Measurements from ENCODE around the gene GRAP2. TPM values are rescaled to one million over a fixed set of nuclear protein-coding genes. Genes with fewer than 3 reads are reported as not detected.

GRAP2 gene
- total and polyA plus RNA-seq, 10 of the 15 experiments (the other 5 are each of a cell fraction or from before 2014, with no cell fraction given), result 3.3 to 79.1 (median 59.6) TPM

GRCh38 chr22:39883057-39883456 lies 17.8 kb upstream of the GRAP2 start:
- WGBS (ENCODE audit: insufficient coverage, insufficient replicate concordance, low lambda C conversion rate, missing lambda C conversion rate), result 100% methylated on average over 1 of the region's 1 CpG
- Histone ChIP-seq H3K79me2 (ENCODE audit: control insufficient read depth, insufficient read depth, low read length) (no peaks in the 10 kb centered on the region), H3K4me3 (no peak overlapping the region), H4K20me1 (ENCODE audit: control insufficient read depth, insufficient read depth) (no peaks in the 10 kb centered on the region), H3K4me1 (ENCODE audit: control insufficient read depth, insufficient read depth, low read length) (no peaks in the 10 kb centered on the region), H3K27ac (ENCODE audit: control insufficient read depth, insufficient read depth) (no peak overlapping the region), H3K36me3 (ENCODE audit: control insufficient read depth in 2 of 2, insufficient read depth in 2 of 2, low read length in 1 of 2) (no peaks in the 10 kb centered on the region), H3K4me2 (ENCODE audit: control insufficient read depth, insufficient read depth) (no peak overlapping the region), H3K9ac (ENCODE audit: control insufficient read depth, insufficient read depth, low read length) (no peak overlapping the region), H3K9me3 (replicated peaks; ENCODE audit: control insufficient read depth, insufficient read depth, low read length) (no peaks in the 10 kb centered on the region), H3K27me3 (replicated peaks in 1 of 2; ENCODE audit: control insufficient read depth in 2 of 2, insufficient read depth in 2 of 2, low read length in 1 of 2) (no peaks in the 10 kb centered on the region), H2AFZ (ENCODE audit: control insufficient read depth, low read depth, low read length) (no peak overlapping the region)
- POLR2A ChIA-PET, result no interaction called here
- no peak for FAIRE-seq
- in situ Hi-C loops (cut with MboI) (no loop called here), intact Hi-C loops (cut with micrococcal nuclease; ENCODE audit: unreplicated experiment) (no loop called here)
- BruUV-seq (replicated peaks), result no TSS peak
- CTCF ChIA-PET, result interaction anchor here (1.0 kb wide), 1 partner anchor 12 kb away, joined by 3 read pairs; no protein-coding TSS in a partner anchor
- SMC1A ChIA-PET (ENCODE audit: uncharacterized antibody, unreplicated experiment), result interaction anchor here (0.8 to 1.2 kb wide), 4 partner anchors 13 to 107 kb away, joined by 3 to 7 read pairs (median 4); no protein-coding TSS in a partner anchor
- no peak for ATAC-seq
- RAD21 ChIA-PET (ENCODE audit: unreplicated experiment), result no interaction called here
- no peak for DNase-seq (ENCODE audit: low read depth, low spot score)
- TF ChIP-seq TBL1XR1 (IDR thresholded peaks at IDR 0.05; ENCODE audit: low read depth, low read length) (no peak), IRF4 (IDR thresholded peaks at IDR 0.05; ENCODE audit: low read depth, low read length) (no peak), SP1 (IDR thresholded peaks at IDR 0.05; ENCODE audit: low read depth, low read length) (no peak), ZBTB33 (IDR thresholded peaks at IDR 0.05) (no peak), E4F1 (IDR thresholded peaks at IDR 0.05; ENCODE audit: borderline replicate concordance, partially characterized antibody) (no peak), CREM (IDR thresholded peaks at IDR 0.05; ENCODE audit: low read depth) (no peak), E2F8 (IDR thresholded peaks at IDR 0.05; ENCODE audit: low read depth, partially characterized antibody) (no peak), ZZZ3 (IDR thresholded peaks at IDR 0.05; ENCODE audit: control insufficient read depth, insufficient read length, low read depth) (no peak), POLR2AphosphoS2 (IDR thresholded peaks at IDR 0.05; ENCODE audit: low read depth, low read length) (no peak), SREBF1 (IDR thresholded peaks at IDR 0.05; ENCODE audit: low read length) (no peak), STAT3 (IDR thresholded peaks at IDR 0.05; ENCODE audit: low read depth, low read length) (no peak), FOXK2 (IDR thresholded peaks at IDR 0.05) (no peak), ZBTB11 (CRISPR knock-in tag; IDR thresholded peaks at IDR 0.05) (no peak), GABPA (IDR thresholded peaks at IDR 0.05; ENCODE audit: low read depth) (no peak), YBX1 (IDR thresholded peaks at IDR 0.05) (no peak)
